WTC11 (cell line): Measurements from ENCODE around the gene FTL.

Source experiments
- CTCF ChIP-seq: fragments of 200-600 bp; IDR thresholded peaks from 2 replicates; pipeline ENCODE4 v1.8.0; 2022; ENCODE audit warnings: antibody characterized with exemption
- FOXP1 ChIP-seq: sonication (generic); formaldehyde crosslinking; IDR thresholded peaks from 2 replicates; pipeline ENCODE4 v1.8.0; 2022; ENCODE audit warnings: missing genetic modification reagents, mild to moderate bottlenecking, moderate library complexity, borderline replicate concordance
- HMGXB4 ChIP-seq: sonication (generic); formaldehyde crosslinking; IDR thresholded peaks from 2 replicates; pipeline ENCODE4 v1.8.1; 2023; ENCODE audit warnings: mild to moderate bottlenecking, moderate library complexity, missing genetic modification reagents
- RELA ChIP-seq: sonication (generic); formaldehyde crosslinking; IDR thresholded peaks from 2 replicates; pipeline ENCODE4 v1.8.1; 2022; ENCODE audit warnings: missing genetic modification reagents, mild to moderate bottlenecking, borderline replicate concordance
- TEAD4 ChIP-seq: sonication (generic); formaldehyde crosslinking; IDR thresholded peaks from 2 replicates; pipeline ENCODE4 v1.8.0; 2022; ENCODE audit warnings: mild to moderate bottlenecking, missing genetic modification reagents
- TF ChIP-seq, protein P1 (sequence below): sonication (generic); formaldehyde crosslinking; IDR thresholded peaks from 2 replicates; pipeline ENCODE4 v1.8.1; 2023; ENCODE audit warnings: mild to moderate bottlenecking, missing genetic modification reagents
- TF ChIP-seq, protein P2 (sequence below): fragments of 250-450 bp; sonication (Bioruptor Pico); IDR thresholded peaks from 2 replicates; pipeline ENCODE4 v1.8.0; 2021; ENCODE audit warnings: mild to moderate bottlenecking

DNA sequence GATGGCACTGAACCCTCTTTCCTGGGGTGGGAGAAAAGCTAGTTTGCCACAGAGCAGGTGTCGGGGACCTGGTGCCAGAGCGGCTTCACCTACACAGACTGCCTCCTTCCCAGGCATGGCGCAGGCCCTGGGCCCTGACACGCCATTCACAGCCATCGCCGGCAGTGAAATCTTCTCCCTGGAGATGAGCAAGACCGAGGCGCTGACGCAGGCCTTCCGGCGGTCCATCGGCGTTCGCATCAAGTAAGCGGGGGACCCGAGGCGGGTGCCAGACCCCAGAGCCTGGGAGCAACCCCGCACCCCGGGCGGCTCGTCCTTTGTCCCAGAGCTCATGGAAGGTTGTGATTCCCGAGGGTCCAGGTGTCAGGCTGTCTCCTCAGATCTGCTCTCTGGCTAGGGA lies 41.8 kb downstream of the FTL start:
- TF ChIP-seq CTCF, result no peak
- TF ChIP-seq FOXP1 (CRISPR knock-in tag), result no peak
- TF ChIP-seq HMGXB4, result no peak
- no peak for TF ChIP-seq TEAD4 (CRISPR knock-in tag)
- TF ChIP-seq, protein P1, sequence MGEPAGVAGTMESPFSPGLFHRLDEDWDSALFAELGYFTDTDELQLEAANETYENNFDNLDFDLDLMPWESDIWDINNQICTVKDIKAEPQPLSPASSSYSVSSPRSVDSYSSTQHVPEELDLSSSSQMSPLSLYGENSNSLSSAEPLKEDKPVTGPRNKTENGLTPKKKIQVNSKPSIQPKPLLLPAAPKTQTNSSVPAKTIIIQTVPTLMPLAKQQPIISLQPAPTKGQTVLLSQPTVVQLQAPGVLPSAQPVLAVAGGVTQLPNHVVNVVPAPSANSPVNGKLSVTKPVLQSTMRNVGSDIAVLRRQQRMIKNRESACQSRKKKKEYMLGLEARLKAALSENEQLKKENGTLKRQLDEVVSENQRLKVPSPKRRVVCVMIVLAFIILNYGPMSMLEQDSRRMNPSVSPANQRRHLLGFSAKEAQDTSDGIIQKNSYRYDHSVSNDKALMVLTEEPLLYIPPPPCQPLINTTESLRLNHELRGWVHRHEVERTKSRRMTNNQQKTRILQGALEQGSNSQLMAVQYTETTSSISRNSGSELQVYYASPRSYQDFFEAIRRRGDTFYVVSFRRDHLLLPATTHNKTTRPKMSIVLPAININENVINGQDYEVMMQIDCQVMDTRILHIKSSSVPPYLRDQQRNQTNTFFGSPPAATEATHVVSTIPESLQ (CRISPR knock-in tag), result no peak
- no peak for TF ChIP-seq RELA (CRISPR knock-in tag)
- TF ChIP-seq, protein P2, sequence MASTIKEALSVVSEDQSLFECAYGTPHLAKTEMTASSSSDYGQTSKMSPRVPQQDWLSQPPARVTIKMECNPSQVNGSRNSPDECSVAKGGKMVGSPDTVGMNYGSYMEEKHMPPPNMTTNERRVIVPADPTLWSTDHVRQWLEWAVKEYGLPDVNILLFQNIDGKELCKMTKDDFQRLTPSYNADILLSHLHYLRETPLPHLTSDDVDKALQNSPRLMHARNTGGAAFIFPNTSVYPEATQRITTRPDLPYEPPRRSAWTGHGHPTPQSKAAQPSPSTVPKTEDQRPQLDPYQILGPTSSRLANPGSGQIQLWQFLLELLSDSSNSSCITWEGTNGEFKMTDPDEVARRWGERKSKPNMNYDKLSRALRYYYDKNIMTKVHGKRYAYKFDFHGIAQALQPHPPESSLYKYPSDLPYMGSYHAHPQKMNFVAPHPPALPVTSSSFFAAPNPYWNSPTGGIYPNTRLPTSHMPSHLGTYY (CRISPR knock-in tag), result no peak
